ENCODE data around the gene STAB2. TPM values are rescaled to one million over a fixed set of nuclear protein-coding genes. Genes with fewer than 3 reads are reported as not detected.

The STAB2 gene
- total RNA-seq, 1 experiment from 2014 or later, result not detected

- no TSS peak for BruUV-seq (replicated peaks)
- Histone ChIP-seq H3K79me2 (ENCODE audit: insufficient read depth, low read length) (no peaks in the 10 kb centered on the region), H2AFZ (ENCODE audit: low read depth, low read length, poor library complexity, severe bottlenecking) (no peak overlapping the region), H3K27ac (ENCODE audit: low read depth, low read length) (no peak overlapping the region), H3K36me3 (ENCODE audit: control insufficient read depth in 1 of 2, insufficient read depth in 2 of 2, low read length in 2 of 2) (no peaks in the 10 kb centered on the region), H3K4me3 (replicated peaks in 1 of 2; ENCODE audit: low read depth in 1 of 2, low read length in 2 of 2) (no peak overlapping the region), H3K9me2 (ENCODE audit: insufficient read depth) (no peaks in the 10 kb centered on the region), H3K27me3 (ENCODE audit: insufficient read depth, low read length) (no peaks in the 10 kb centered on the region), H4K20me1 (ENCODE audit: insufficient read depth) (no peaks in the 10 kb centered on the region), H3K4me1 (ENCODE audit: control insufficient read depth in 1 of 2, insufficient read depth in 2 of 2, low read length in 2 of 2) (peaks cover 0 to 10% of the 10 kb centered on the region in 2 experiments; a peak in 1 of 4 replicates), H3K9me3 (ENCODE audit: control insufficient read depth in 1 of 2, insufficient read depth in 1 of 2, low read depth in 1 of 2, low read length in 2 of 2) (no peaks in the 10 kb centered on the region), H3K4me2 (ENCODE audit: low read length) (no peak overlapping the region), H3K9ac (ENCODE audit: low read length) (no peak overlapping the region)
- ATAC-seq, result peak; percentile 73
- POLR2A ChIA-PET, result no interaction called here
- CTCF ChIA-PET, result no interaction called here
- RAD21 ChIA-PET (ENCODE audit: low non-redundant PET in 1 of 2, low total read pairs in 2 of 2, uncharacterized antibody in 2 of 2, unreplicated experiment in 2 of 2), result no interaction called here
- no peak for DNase-seq (ENCODE audit: low read depth, low spot score)
- intact Hi-C loops (cut with micrococcal nuclease), result no loop called here
- TF ChIP-seq EGR1 (IDR thresholded peaks at IDR 0.05; ENCODE audit: low read depth) (no peak), TCF7L2 (IDR thresholded peaks at IDR 0.05; ENCODE audit: borderline replicate concordance, extremely low read depth, insufficient read depth, insufficient read length) (no peak), EZH2 (IDR thresholded peaks at IDR 0.05) (no peak), POLR2A (IDR thresholded peaks at IDR 0.05; ENCODE audit: borderline replicate concordance, extremely low read depth, insufficient read depth, insufficient read length) (no peak), ATF3 (IDR thresholded peaks at IDR 0.05) (no peak)
- TF ChIP-seq, protein P1, sequence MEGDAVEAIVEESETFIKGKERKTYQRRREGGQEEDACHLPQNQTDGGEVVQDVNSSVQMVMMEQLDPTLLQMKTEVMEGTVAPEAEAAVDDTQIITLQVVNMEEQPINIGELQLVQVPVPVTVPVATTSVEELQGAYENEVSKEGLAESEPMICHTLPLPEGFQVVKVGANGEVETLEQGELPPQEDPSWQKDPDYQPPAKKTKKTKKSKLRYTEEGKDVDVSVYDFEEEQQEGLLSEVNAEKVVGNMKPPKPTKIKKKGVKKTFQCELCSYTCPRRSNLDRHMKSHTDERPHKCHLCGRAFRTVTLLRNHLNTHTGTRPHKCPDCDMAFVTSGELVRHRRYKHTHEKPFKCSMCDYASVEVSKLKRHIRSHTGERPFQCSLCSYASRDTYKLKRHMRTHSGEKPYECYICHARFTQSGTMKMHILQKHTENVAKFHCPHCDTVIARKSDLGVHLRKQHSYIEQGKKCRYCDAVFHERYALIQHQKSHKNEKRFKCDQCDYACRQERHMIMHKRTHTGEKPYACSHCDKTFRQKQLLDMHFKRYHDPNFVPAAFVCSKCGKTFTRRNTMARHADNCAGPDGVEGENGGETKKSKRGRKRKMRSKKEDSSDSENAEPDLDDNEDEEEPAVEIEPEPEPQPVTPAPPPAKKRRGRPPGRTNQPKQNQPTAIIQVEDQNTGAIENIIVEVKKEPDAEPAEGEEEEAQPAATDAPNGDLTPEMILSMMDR (IDR thresholded peaks at IDR 0.05 in 2 of 3, conservative IDR thresholded peaks at IDR 0.05 in 1 of 3; ENCODE audit: borderline replicate concordance in 1 of 3, insufficient read depth in 1 of 3, low read depth in 2 of 3, low read length in 2 of 3), result peak in 2 of 3 experiments; percentile 38 to 45; a peak in 3 of 6 replicates
These were observed 164.1 kb downstream of the STAB2 start for GRCh38 chr12:103751171-103751570.

GRCh38 chr12:103751600-103751999 lies 164.5 kb downstream of the STAB2 start:
- TF ChIP-seq ELF1 (IDR thresholded peaks at IDR 0.05; ENCODE audit: borderline replicate concordance, low read depth), result no peak
- no TSS peak for BruUV-seq (replicated peaks)
- Histone ChIP-seq H4K20me1 (ENCODE audit: insufficient read depth) (no peaks in the 10 kb centered on the region), H2AFZ (ENCODE audit: low read depth, low read length, poor library complexity, severe bottlenecking) (no peak overlapping the region), H3K9ac (ENCODE audit: low read length) (no peak overlapping the region), H3K9me3 (ENCODE audit: control insufficient read depth in 1 of 2, insufficient read depth in 1 of 2, low read depth in 1 of 2, low read length in 2 of 2) (no peaks in the 10 kb centered on the region), H3K4me3 (replicated peaks in 1 of 2; ENCODE audit: low read depth in 1 of 2, low read length in 2 of 2) (no peak overlapping the region), H3K4me2 (ENCODE audit: low read length) (no peak overlapping the region), H3K79me2 (ENCODE audit: insufficient read depth, low read length) (no peaks in the 10 kb centered on the region), H3K9me2 (ENCODE audit: insufficient read depth) (no peaks in the 10 kb centered on the region), H3K36me3 (ENCODE audit: control insufficient read depth in 1 of 2, insufficient read depth in 2 of 2, low read length in 2 of 2) (no peaks in the 10 kb centered on the region), H3K27ac (ENCODE audit: low read depth, low read length) (no peak overlapping the region), H3K27me3 (ENCODE audit: insufficient read depth, low read length) (no peaks in the 10 kb centered on the region), H3K4me1 (ENCODE audit: control insufficient read depth in 1 of 2, insufficient read depth in 2 of 2, low read length in 2 of 2) (peaks cover 0 to 10% of the 10 kb centered on the region in 2 experiments; a peak in 1 of 4 replicates)
- RAD21 ChIA-PET (ENCODE audit: low non-redundant PET in 1 of 2, low total read pairs in 2 of 2, uncharacterized antibody in 2 of 2, unreplicated experiment in 2 of 2), result no interaction called here
- POLR2A ChIA-PET, result no interaction called here
- CTCF ChIA-PET, result no interaction called here
- ATAC-seq (no peak), DNase-seq (ENCODE audit: low read depth, low spot score) (no peak)
- intact Hi-C loops (cut with micrococcal nuclease), result no loop called here
